Ascending aorta (tissue), 2 donors: ENCODE results near the gene GTF3C1. TPM values are rescaled to one million over a fixed set of nuclear protein-coding genes. Genes with fewer than 3 reads are reported as not detected.
"Not testable (repeated sequence)": the region's sequence is repeated elsewhere in the genome, so short reads cannot be mapped to it uniquely, and the experiment has no call there.

Experiments used
- DNase-seq, 2 donors: peaks; one replicate each; pipeline ENCODE4 v3.0.0-alpha.2; 2019; ENCODE audit warnings: low spot score in 2 of 2
- H3K27ac ChIP-seq, 2 donors: fragments of 200-600 bp; sonication (generic); one replicate each; pipeline ENCODE4 v1.5.1; 2016 to 2017; ENCODE audit warnings: mild to moderate bottlenecking in 1 of 2
- H3K27me3 ChIP-seq: fragments of 200-600 bp; sonication (generic); one replicate; pipeline ENCODE4 v1.5.1; 2017
- H3K36me3 ChIP-seq, 2 donors: fragments of 200-600 bp; sonication (generic); one replicate each; pipeline ENCODE4 v1.5.1; 2016
- H3K4me1 ChIP-seq, 2 donors: fragments of 200-600 bp; sonication (generic); one replicate each; pipeline ENCODE4 v1.5.1; 2016 to 2017; ENCODE audit warnings: mild to moderate bottlenecking in 1 of 2
- H3K4me3 ChIP-seq, 2 donors: fragments of 200-600 bp; sonication (generic); one replicate each; pipeline ENCODE4 v1.5.1; 2016 to 2017; ENCODE audit warnings: mild to moderate bottlenecking in 1 of 2
- H3K9me3 ChIP-seq, 2 donors: fragments of 200-600 bp; sonication (generic); one replicate each; pipeline ENCODE4 v1.5.1; 2016
- intact Hi-C: fragments of 100-400 bp; cut with DNase I; formaldehyde crosslinking; loops from one replicate; pipeline ENCODE4 v1.15.1; 2023
- total RNA-seq: library from RNA; depleted of rRNA; stranded (reverse); fragments of >200 nt; gene quantifications from one replicate; pipeline ENCODE4 v1.1.0, GENCODE V29; 2016
- TF ChIP-seq, protein P1 (sequence below), 3 experiments: fragments of 200-600 bp in 2 of 3; fragments of 450-650 bp in 1 of 3; sonication (generic) in 2 of 3; IDR thresholded peaks; one replicate each; pipeline ENCODE4 v1.5.1; 2016 to 2019; ENCODE audit warnings: antibody characterized with exemption in 3 of 3, mild to moderate bottlenecking in 1 of 3, moderate library complexity in 1 of 3

Gene GTF3C1
- total RNA-seq, 1 donor from 2014 or later: 40.6 TPM

GRCh38 chr16:27434141-27435051, 115.3 kb downstream of the GTF3C1 start:
- intact Hi-C loops: no loop called here
- Histone ChIP-seq H3K36me3 (no peaks in the 10 kb centered on the region), H3K9me3 (no peaks in the 10 kb centered on the region), H3K27ac (no peak overlapping the region), H3K4me1 (no peaks in the 10 kb centered on the region), H3K4me3 (no peak overlapping the region), H3K27me3 (no peaks in the 10 kb centered on the region)
- peak in 1 of 2 donors; percentile 55 for DNase-seq
- TF ChIP-seq, protein P1, sequence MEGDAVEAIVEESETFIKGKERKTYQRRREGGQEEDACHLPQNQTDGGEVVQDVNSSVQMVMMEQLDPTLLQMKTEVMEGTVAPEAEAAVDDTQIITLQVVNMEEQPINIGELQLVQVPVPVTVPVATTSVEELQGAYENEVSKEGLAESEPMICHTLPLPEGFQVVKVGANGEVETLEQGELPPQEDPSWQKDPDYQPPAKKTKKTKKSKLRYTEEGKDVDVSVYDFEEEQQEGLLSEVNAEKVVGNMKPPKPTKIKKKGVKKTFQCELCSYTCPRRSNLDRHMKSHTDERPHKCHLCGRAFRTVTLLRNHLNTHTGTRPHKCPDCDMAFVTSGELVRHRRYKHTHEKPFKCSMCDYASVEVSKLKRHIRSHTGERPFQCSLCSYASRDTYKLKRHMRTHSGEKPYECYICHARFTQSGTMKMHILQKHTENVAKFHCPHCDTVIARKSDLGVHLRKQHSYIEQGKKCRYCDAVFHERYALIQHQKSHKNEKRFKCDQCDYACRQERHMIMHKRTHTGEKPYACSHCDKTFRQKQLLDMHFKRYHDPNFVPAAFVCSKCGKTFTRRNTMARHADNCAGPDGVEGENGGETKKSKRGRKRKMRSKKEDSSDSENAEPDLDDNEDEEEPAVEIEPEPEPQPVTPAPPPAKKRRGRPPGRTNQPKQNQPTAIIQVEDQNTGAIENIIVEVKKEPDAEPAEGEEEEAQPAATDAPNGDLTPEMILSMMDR (IDR thresholded peaks at IDR 0.05): no peak

- intact Hi-C loops: no loop called here
- H3K9me3 ChIP-seq: no peaks in the 10 kb centered on the region
- no peaks in the 10 kb centered on the region for H3K36me3 ChIP-seq
- H3K27me3 ChIP-seq: no peaks in the 10 kb centered on the region
- TF ChIP-seq, protein P1 (IDR thresholded peaks at IDR 0.05): no peak
- H3K27ac ChIP-seq: no peak overlapping the region
- H3K4me3 ChIP-seq: no peak overlapping the region
- peak in 1 of 2 donors; percentile 11 for DNase-seq
- H3K4me1 ChIP-seq: no peaks in the 10 kb centered on the region
Measured at GRCh38 chr16:27433636-27434035, 116.1 kb downstream of the GTF3C1 start.

GRCh38 chr16:27433191-27433590, 116.5 kb downstream of the GTF3C1 start:
- H3K36me3 ChIP-seq, intact Hi-C loops, H3K27ac ChIP-seq, H3K9me3 ChIP-seq, H3K27me3 ChIP-seq, DNase-seq, H3K4me1 ChIP-seq, H3K4me3 ChIP-seq: not testable (repeated sequence)

DNA sequence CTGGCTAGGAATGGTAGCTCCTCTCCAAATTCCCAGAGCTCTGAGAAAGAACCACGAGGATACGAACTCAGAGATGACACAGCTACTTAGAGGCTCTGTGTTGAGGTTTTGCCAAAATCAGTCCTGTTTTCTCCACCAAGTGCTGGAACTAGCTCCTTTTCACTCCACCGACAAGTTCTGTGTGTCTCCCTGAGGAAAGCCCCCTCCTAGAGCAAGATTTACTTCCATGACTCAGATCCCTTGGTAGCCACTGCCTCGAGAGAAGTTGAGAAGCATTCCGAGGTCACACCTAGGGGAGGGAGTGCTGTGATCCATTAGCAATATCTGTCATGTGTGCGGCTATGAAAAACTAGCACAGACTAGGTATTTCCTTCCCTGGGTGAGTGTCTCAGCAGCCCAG, 117.2 kb downstream of the GTF3C1 start:
- Histone ChIP-seq H3K4me1 (no peaks in the 10 kb centered on the region), H3K36me3 (no peaks in the 10 kb centered on the region), H3K27me3 (no peaks in the 10 kb centered on the region), H3K9me3 (no peaks in the 10 kb centered on the region), H3K27ac (no peak overlapping the region), H3K4me3 (no peak overlapping the region)
- TF ChIP-seq, protein P1 (IDR thresholded peaks at IDR 0.05): no peak
- DNase-seq: peak in 1 of 2 donors; percentile 38
- intact Hi-C loops: no loop called here

GRCh38 chr16:27431773-27432532, 117.8 kb downstream of the GTF3C1 start:
- Histone ChIP-seq H3K9me3 (no peaks in the 10 kb centered on the region), H3K27me3 (no peaks in the 10 kb centered on the region), H3K27ac (no peak overlapping the region), H3K4me1 (no peaks in the 10 kb centered on the region), H3K4me3 (no peak overlapping the region), H3K36me3 (no peaks in the 10 kb centered on the region)
- intact Hi-C loops: no loop called here
- peak in 1 of 2 donors; percentile 31 for DNase-seq
- TF ChIP-seq, protein P1 (IDR thresholded peaks at IDR 0.05): no peak
